NK-92 (cell line): Measurements from ENCODE around the gene FSTL4.

Source experiments
- DNase-seq: peaks from one replicate; lab custom pipeline; 2025; ENCODE audit not compliant: unreplicated experiment; lab: John Stamatoyannopoulos, UW

Gene FSTL4

DNA sequence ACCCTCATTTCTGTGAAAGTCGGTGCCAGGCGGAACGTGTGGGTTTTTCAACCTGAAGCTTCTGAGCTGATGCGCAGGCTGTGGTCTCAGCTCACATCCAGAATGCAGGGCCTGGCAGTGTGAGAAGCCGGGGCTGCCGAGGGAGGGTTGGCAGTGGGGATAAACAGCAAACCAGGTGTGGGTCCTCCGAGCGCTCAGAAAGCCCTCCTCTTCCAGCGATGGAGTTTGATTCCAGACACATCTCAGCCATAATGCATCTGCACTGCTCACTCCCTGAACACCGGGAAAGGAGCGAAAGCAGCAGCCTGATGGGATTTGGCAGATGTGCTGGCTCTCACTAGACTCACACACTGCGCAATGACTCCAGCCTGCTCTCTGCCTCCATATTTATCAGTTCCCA is 280.4 kb downstream of the FSTL4 start:
- no peak for DNase-seq

DNA sequence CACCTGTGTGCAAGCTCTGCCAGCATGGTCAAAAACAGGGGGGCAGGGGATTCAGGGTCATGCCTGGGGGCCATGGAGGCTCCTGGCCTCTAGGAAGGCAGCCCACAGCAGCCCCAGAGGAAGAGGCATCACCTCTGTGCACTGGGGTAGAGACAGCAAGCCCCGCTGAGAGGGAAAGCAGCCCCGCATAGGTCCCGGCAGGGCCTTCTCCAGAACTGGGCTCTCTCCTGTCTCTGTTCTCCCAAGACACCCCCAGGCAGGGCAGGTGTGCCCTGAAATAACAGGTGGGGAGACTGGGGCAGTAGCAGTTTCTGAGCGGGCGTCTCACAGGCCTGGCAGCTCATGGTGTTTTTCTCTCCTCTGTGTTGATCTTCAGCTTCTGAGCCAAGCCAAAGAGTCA is 281.4 kb downstream of the FSTL4 start:
- DNase-seq, result no peak

DNA sequence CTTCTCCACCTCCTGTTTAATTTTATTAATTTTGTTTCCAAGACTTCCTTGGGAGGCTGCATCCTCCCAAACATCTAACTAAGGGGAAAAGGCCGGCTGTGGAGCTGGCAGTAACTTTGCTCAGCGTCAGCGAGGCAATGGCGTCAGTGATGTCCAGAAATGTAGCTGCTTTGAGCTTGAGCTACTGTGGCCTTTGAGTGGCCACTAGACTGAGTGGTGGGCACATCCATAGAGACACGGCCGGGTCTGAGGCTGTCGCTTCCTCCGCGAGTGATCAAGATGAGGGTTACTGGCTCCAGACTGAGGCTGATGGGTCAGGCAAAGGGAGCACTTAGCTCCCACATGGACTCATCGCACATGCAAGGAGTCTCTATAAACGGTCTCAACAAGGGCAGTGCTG is 283.5 kb downstream of the FSTL4 start:
- DNase-seq, result no peak

DNA sequence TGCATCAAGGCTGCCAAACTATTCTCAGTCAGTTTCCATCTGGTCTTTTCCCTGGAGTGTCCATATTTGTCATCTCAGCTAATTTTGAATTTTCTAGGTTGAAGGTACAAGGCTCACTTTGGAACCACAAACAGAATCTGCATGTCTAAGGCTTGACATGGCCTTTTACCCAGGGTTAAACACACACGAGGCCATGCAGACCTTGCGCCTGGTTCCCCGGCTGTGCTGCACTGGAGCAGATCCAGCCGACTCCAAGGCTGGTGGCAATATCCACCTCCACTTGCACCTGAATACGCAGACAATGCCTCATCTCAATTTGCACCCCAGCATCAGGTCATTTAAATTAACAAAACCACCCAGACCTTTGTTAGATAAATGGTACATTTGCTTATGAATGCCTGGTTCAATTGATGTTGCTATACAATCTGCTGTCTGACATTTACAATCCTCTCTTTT is 284.4 kb downstream of the FSTL4 start:
- DNase-seq, result no peak

GRCh38 chr5:133326361-133326760 is 286.0 kb downstream of the FSTL4 start:
- no peak for DNase-seq

DNA sequence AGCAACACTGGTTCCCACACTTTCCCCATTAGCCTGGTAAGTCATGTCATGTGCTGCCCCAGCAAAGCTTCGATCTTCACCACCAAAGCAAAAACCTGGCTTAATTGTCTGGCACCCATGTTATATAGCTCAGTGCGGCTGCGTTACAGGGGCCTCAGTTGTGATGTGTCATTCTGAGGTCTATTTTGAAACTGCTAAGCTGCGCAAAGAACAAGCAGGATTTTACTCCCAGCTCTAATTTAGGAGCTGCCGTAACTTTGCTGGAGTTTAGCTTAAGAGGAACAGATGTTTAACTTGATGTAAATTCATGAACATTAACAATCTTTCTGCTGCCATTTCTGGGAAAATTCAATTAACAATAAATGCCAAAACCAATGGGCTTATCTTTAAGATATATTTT is 286.5 kb downstream of the FSTL4 start:
- no peak for DNase-seq

GRCh38 chr5:133324926-133325325 is 287.4 kb downstream of the FSTL4 start:
- no peak for DNase-seq

- DNase-seq, result no peak
Measured at GRCh38 chr5:133323494-133324457, 288.6 kb downstream of the FSTL4 start.

DNA sequence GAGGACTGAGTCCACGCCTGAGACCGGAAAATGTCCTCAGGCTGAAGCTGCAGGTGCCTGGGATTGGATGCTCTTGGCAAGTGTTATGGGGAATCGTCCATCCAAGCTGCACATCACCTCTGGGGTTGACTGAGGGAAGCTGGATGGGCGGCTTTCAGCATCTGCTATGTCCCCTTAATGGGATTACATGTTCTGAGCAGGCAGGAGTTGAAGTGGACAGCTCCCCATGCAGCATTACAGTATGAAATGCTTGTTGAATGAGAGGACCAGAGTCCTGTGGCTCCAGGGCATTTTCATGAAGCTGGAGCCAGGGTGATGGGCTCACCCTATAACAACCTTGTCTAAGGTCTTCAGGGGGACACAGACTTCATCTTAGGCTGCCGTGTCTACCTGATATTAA is 289.6 kb downstream of the FSTL4 start:
- DNase-seq, result no peak

DNA sequence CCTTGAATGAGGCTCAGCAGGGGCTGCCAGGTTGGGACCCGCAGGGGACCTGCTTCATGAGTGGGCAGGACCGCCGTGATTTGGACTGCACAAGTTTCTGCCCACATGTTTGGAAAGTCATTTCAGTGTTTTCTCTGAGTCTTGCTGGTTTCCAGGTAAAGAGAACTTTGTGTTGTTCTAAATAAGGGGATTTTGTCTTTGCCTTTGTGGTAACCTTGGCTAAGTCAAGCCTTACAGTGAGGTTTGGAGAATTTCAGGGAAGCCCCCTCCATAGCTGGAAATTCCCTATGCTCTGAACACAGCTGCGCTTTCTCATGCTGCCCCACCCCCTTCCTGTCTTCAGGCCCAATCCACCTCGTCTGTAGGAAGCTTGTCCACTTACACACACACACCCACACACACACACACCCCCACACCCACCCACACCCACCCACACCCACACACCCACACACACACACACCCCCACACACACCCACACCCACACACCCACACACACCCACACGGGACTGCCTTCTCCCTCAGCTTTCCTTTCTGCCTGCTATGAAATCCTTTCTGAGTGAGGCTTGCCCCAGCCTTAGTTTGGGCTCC is 290.4 kb downstream of the FSTL4 start:
- no peak for DNase-seq

DNA sequence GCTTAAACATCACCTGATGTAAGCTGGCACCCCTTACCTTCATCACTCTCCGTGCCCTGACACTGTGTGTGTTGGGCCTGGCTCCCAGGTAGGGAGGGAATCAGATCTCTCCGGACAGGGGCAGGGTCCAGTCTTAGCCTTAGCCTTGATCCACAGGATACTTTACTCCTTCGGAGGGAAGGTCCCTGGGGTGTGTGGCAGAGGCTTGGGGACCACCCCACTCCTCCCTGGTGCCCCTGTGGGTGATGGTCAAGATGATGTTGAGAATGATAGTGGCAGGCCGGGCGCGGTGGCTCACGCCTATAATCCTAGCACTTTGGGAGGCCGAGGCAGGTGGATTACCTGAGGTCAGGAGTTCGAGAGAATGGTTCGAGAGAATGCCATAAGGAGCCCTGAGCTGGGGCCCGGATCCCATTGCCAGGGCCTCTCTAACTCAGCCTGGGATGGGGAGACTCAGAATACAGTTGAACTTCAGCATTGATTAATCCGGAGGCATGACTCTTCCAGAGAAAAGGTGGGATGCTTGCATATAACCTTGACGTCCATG is 291.0 kb downstream of the FSTL4 start:
- DNase-seq, result no peak

- no peak for DNase-seq
Measured at GRCh38 chr5:133319905-133320520, 292.3 kb downstream of the FSTL4 start.

- no peak for DNase-seq
Measured at GRCh38 chr5:133319244-133319643, 293.1 kb downstream of the FSTL4 start.

DNA sequence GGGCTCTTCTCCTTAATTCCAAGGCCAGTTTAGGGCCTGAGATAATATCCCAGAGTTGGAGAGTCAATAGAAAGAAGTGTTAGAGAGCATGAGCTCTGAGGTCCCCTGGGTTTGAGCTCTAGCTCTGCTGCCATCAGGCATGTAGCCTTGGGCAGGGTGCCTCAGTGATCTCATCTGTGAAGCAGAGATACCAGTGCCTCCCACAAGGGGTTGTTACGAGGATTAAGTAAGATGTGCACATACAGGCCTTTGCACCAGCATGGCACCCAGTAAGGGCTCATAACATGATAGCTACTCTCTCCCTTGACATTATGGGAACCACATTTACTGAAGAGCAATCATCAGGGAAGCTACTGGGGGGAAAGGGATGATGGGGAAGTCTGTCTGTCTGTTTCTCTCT is 294.8 kb downstream of the FSTL4 start:
- no peak for DNase-seq

DNA sequence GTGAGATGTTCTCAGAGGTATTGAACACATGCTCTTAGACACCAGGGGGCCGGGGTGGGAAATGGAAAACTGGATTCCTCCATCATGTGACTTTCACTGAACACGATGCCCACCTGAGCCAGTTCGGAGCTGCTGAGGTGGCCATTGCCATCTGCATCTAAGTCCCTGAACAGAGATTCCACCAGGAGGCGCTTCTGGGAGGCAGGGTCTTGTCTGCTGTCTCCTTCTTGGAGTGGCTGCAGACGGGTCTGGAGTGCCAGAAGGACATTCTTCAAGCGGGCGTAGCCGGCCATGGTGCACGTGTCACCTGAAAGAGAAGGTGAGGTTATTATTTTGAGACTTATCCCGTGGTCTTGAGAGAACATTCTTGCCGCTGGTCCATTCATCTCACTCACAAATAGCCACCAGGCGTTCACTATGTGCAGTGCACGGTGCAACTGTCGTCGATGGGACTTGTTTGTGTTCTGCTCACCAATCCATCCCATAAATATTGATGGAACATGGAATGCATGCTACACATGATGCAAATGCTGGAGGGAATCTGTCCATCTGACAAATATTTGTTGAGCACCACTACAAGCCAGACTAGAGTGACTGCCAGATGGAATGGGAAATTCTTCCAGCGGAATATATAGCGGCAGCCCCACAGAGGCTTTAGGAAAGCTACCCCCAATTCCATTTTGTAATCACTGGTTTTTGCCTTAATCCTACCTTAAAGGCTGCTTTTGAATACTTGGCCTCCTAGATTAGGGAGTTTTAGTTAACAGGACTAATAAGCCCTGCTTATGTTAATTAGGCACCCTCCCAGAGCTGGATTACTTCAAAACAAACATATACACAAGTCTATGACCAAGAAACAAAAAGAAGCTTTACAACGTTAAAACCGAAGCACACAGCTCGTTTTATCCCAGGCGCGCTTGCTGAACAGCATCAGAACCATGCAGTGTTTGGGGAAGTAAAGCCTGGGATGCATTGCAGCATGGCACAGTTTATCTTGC is 295.7 kb downstream of the FSTL4 start:
- DNase-seq, result no peak

DNA sequence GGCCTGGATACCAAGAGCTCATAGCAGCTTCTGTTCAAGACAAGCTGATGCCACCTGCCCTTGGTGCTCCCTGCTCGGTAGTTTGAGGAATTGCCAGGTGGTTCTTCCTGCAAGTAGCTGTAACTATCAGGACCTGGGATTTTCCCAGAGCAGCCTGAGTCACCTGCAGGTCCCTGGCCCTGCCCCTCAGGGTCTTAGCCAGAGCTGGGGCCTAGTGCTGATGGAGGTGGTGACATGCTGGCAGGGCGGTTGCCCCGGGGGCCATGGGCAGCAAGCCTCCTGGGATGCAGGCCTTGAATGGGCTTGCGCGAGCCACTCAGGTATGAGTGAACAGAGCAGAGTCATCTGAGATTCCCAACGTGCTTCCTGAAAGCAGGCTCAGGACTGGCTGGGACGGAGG is 298.3 kb downstream of the FSTL4 start:
- no peak for DNase-seq

GRCh38 chr5:133311176-133311575 is 301.2 kb downstream of the FSTL4 start:
- DNase-seq, result no peak

DNA sequence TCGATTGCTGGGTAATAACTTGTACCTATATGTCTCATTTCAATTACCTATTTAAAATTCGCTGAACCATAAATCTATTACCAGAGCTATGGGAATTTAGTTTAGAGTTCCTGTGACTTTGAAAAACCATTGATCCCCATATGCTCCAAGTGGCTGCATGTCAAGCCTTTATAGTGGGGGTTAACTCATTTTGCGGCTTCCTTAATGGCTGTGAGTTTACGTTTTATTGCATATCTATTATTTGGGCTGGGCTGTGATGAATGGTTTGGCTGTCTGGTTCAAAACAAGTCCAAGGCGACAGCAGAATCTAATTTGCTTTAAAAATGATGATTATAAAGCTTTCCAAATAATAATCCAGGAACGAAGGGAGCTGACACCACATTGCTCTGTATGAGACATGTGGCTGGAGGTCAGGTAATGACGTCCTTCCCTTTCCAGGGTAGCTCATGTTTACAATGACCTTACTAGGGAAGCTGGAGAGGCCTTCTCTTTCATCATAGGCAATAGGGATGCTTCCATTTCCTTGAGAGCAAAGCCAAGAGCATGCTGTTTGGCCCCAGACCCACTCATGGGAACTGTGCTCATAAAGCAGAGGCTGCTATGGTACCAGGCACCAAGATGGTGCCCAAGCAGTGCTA is 302.2 kb downstream of the FSTL4 start:
- DNase-seq, result no peak

- no peak for DNase-seq
Measured at GRCh38 chr5:133309166-133309795, 303.1 kb downstream of the FSTL4 start.

- no peak for DNase-seq
Measured at GRCh38 chr5:133307275-133307674, 305.1 kb downstream of the FSTL4 start.
